MG63 (cell line): ENCODE data around the gene SCLY. TPM values are rescaled to one million over a fixed set of nuclear protein-coding genes. Genes with fewer than 3 reads are reported as not detected.
A peak's percentile ranks its signal among the peaks of the same experiment; 100 is the strongest.

Source experiments
- DNase-seq: peaks from one replicate; pipeline ENCODE4 v3.0.0-alpha.2; 2020
- H3K27me3 ChIP-seq: fragments of 250-450 bp; sonication (Bioruptor Pico); 2 replicates; pipeline ENCODE4 v1.5.1; 2020; ENCODE audit warnings: mild to moderate bottlenecking, moderate library complexity
- H3K36me3 ChIP-seq: fragments of 250-450 bp; sonication (Bioruptor Pico); 2 replicates; pipeline ENCODE4 v1.5.1; 2020; ENCODE audit warnings: mild to moderate bottlenecking, moderate library complexity
- H3K4me3 ChIP-seq: fragments of 250-450 bp; sonication (Bioruptor Pico); 2 replicates; pipeline ENCODE4 v1.5.1; 2020; ENCODE audit warnings: mild to moderate bottlenecking, moderate library complexity
- H3K9me3 ChIP-seq: fragments of 250-450 bp; sonication (Bioruptor Pico); 2 replicates; pipeline ENCODE4 v1.5.1; 2020; ENCODE audit warnings: mild to moderate bottlenecking, moderate library complexity
- total RNA-seq: library from RNA; depleted of rRNA; stranded (reverse); fragments of >200 nt; shearing (Covaris generic); gene quantifications from 2 replicates; pipeline ENCODE4 v1.2.3, GENCODE V29; 2014; ENCODE audit warnings: low replicate concordance

SCLY gene
- total RNA-seq, 1 experiment from 2014 or later: 19.0 TPM

DNA sequence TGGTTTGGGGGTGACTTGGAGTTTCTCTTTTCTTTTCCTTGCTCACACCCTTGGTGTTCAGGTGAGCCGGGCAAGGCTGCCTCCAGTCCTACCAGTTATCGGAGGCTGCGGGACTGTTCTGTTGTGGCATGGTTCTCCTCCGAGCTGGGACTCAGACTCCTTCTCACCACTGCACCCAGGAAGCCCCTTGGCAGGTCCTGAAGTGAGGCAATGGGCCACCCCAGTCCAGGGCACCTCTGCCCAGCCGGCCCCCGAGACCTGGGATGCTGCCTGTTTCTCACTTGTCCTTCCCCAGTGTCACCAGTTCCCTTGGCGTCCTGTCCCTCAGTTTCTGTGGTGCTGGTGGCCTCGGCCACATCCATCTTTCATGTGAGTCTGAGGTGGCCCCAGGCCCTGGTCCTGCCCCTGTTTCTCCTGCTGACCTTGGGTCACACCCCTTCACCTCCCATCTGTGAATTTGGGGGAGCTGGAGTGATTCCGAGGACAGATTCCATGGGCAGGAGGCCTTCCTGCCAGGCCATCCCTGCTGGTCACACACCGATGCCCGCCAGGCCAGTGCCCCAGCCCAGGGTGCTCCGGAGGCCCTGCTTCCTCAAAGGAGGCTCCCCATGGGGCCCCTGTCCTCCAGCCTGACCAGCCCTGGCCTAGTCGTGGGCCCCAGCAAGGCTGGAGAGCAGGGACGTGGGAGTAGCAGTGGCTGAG is 71.1 kb downstream of the SCLY start:
- Histone ChIP-seq H3K4me3 (no peak overlapping the region), H3K36me3 (no peaks in the 10 kb centered on the region), H3K9me3 (no peaks in the 10 kb centered on the region), H3K27me3 (no peaks in the 10 kb centered on the region)
- DNase-seq: no peak

DNA sequence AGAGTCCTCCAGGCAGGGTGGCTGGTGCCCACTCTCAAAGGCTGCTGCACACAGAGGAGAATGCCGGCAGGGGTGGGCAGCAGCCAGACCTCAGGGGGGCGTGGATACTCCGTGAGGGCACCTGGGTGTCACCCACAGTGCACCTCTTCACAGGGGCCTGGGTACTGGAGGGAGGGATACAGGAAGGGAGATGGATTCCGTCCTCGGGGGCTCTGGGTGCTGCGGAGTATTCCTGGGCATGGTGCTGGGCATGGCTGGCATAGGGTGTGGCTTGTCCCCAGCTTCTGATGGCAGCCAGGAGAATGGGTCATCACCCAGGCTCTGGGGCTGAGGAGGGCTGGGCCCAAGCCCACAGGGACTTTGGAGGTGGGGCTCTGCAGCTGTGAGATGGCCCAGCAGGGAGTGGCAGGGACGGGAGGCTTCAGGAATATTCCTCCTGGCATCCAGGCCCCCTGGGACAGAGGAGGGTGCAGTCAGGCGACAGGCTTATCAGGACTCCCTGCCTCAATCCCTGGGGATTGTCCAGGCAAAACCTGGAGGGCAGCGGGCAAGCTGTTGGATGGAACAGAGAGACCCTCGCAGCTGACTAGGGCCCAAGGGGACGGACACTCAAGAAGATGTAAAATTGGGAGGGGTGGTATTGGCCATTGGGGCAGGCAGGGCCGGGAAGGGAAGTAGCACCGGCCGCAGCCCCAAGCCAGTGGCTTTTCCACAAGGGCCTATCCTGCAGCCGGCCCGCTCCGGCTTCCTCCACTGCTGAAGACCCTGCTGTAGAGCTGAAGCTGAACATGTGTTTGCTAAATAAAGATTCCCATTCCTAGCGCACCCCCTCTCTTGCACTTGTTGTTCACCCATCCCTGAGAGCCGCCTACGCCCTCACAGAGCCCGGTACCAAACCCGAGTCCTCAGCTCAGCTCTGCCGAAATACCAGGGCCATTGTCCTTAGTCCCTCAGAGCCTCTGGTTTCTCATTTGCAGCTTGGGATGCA is 72.0 kb downstream of the SCLY start:
- Histone ChIP-seq H3K36me3 (no peaks in the 10 kb centered on the region), H3K4me3 (no peak overlapping the region), H3K27me3 (no peaks in the 10 kb centered on the region), H3K9me3 (no peaks in the 10 kb centered on the region)
- DNase-seq: no peak

DNA sequence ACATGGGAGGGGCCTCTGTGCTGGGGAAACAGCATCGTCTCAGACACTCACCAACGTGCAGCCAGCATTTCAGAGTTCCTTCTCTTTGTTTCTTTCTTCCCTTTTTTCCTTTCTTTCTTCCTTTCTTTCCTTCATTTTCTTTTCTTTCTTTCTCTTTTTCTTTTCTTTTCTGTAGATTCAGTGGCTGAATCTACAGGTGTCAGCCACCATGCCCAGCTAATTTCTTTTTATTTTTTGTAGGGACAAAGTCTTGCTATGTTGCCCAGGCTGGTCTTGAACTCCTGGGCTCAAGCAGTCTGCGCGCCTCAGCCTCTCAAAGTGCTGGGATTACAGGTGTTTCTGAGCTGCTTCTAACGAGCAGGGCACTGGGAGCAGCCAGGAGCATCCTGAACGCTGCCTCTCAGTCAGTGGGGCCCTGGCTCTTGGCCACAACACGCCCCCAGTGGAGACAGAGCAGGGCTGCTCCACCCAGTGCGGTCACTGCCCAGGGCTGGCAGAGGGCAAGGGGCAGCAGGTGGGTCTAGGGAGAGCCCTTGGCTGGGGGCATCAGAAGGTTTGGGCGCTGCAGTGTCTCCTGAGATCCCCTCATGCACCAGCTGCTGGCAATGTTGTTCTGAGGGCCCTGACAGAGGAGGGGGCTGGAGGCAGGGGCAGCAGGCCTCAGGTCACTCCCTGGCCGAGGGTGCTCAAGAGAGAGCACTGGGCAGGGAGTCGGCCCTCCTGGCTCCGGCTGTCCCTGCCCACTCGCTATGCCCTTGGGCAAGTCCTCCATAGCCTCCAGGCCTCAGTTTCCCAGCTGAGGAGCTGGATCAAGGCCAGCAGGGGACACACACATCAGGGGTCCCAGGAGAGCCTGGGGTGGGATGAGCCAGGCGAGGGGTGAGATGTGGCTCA is 72.9 kb downstream of the SCLY start:
- no peak for DNase-seq
- Histone ChIP-seq H3K36me3 (no peaks in the 10 kb centered on the region), H3K4me3 (no peak overlapping the region), H3K27me3 (no peaks in the 10 kb centered on the region), H3K9me3 (no peaks in the 10 kb centered on the region)

DNA sequence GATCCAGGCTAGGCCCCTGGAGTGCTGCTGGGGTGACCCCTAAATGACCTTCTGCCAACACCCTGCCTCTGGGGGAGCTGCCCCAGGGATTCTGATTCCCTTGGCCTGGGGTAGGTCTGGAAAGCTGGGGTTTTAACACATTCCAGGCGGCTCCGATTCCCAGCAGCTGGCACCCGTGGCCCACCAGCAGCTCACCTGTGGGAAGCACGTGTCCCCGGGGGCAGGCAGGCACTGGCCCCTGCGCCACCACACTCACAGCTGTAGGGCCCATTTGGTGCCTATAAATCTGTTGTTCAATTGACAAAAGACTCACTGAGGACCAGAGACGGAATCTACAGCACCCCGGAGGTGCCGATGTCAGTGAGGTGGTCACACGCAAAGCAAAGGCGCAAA is 73.6 kb downstream of the SCLY start:
- H3K27me3 ChIP-seq: no peaks in the 10 kb centered on the region
- no peak for DNase-seq
- no peaks in the 10 kb centered on the region for H3K9me3 ChIP-seq

DNA sequence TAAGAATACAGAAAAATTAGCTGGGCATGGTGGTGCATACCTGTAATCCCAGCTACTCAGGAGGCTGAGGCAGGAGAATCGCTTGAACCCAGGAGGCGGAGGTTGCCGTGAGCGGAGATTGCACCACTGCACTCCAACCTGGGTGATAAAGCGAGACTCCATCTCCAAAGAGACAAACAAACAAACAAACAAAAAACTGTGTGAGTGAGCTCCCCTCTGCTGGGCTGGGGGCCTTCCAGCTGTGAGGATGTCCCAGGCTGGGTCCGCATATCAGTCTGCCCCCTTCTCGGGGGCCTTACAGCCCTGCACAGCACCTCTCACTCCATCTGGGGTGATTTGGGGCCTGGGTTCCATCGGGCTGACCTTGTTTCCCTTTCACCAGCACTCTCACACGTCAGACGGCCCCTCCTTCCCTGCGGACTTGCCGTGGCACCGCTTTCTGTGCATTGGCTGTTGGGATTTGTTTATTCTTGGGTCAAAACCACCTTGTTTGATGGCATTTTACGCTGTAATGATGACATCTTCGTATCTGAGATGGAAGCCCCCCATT is 74.9 kb downstream of the SCLY start:
- H3K4me3 ChIP-seq: no peak overlapping the region
- DNase-seq: no peak
- H3K27me3 ChIP-seq: no peaks in the 10 kb centered on the region
- no peaks in the 10 kb centered on the region for H3K36me3 ChIP-seq
- H3K9me3 ChIP-seq: no peaks in the 10 kb centered on the region

More for the DNA sequence above, 73.6 kb downstream of the SCLY start:
- no peaks in the 10 kb centered on the region for H3K36me3 ChIP-seq
- no peak overlapping the region for H3K4me3 ChIP-seq

DNA sequence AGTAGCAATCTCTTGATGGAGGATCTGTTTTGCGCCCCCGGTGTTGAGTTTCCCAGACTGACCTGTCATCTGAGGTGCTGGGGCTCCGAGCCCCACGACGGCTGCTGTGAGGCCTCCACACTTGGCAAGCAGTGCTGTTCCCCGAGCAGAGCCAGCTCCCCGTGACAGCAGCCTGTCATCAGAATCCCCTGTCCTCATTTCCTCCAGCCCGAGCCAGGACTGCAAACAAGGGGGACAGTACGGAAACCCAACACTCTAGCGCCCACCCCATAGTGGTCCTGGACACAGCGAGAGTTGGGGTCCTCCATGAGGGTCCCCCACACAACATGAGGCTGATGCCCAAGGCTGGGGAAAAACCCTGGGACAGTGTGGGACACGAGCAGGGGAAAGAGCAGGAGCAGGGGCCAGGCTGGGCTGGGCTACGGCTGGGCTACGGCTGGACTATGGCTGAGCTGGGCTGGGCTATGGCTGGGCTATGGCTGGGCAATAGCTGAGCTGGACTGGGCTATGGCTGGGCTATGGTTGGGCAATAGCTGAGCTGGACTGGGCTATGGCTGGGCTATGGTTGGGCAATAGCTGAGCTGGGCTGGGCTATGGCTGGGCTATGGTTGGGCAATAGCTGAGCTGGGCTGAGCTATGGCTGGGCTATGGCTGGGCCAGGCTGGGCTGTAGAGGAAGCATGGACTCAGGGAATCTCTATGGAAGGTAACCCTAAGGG is 76.2 kb downstream of the SCLY start:
- H3K4me3 ChIP-seq: no peak overlapping the region
- no peaks in the 10 kb centered on the region for H3K9me3 ChIP-seq
- H3K27me3 ChIP-seq: no peaks in the 10 kb centered on the region
- peak; percentile 73 for DNase-seq
- H3K36me3 ChIP-seq: no peaks in the 10 kb centered on the region

DNA sequence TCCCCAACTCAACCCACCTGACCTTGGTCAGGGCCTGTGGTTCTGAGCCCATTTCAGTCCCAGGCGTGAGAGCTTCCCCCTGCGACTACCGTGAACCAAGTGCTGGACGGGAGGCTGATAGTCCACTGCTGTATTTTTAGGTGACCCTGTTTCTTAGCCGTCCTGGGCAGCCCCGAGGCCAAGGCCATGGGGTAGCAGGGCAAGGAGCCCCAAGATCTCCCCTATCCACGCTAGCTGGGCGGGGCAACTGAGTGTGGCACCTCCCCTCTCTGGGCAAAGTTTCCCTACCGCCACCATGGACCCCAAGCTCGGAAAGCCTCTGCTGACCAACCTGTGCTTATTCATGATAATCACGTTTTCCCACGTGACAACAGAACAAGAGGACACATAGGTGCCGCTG is 77.1 kb downstream of the SCLY start:
- H3K4me3 ChIP-seq: no peak overlapping the region
- H3K27me3 ChIP-seq: no peaks in the 10 kb centered on the region
- DNase-seq: no peak
- no peaks in the 10 kb centered on the region for H3K36me3 ChIP-seq
- no peaks in the 10 kb centered on the region for H3K9me3 ChIP-seq

DNA sequence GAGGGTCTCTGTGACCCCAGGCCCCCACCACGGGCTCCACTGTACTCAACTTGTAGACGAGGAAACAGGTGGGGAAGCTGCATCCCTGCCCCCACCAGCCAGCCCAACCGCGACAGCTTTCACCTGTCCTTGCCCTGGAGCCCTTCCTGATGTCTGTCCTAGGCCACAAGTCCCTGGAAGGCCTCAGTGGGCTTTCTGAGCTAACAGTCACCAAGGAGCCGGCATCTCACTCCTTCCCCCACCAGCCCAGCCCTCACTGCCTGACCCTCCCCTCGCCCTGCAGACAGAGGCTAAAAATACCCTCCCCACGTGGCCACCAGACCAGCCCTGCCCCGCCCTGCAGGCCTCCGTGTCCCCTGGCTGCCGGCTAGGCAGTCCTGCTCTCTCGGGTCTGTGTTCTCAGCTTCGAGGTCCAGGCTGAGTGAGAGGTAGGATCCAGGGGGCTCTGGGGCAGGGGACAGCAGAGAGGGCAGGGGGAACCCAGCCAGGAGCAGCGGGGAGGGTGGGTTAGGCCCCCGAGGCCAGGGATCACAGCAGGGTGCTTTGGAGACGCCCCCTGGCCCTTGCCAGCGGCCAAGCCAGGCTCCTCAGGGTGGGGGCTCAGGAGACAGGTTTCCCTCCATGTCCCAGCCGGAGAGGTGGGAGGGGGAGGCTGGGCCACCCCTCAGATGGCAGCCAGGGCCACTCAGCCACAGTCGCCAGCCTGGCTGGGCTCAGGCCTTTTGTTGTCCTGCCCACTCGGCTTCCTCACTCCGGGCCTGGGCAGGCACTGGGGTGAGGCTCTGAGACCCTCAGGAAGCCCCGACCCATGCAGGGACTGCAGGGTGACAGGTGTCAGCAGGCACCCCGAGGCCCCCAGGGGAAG is 77.8 kb downstream of the SCLY start, which contains the start of gene KLHL30:
KLHL30 (plus strand) TSS at position 338 of the 865 bp plus-strand sequence. CDS start 2,087 bp downstream, outside the sequence.
- DNase-seq: no peak
- Histone ChIP-seq H3K4me3 (no peak within 1 kb of the TSS), H3K9me3 (no peaks in the 10 kb centered on the region), H3K36me3 (no peaks in the 10 kb centered on the region), H3K27me3 (no peaks in the 10 kb centered on the region)

DNA sequence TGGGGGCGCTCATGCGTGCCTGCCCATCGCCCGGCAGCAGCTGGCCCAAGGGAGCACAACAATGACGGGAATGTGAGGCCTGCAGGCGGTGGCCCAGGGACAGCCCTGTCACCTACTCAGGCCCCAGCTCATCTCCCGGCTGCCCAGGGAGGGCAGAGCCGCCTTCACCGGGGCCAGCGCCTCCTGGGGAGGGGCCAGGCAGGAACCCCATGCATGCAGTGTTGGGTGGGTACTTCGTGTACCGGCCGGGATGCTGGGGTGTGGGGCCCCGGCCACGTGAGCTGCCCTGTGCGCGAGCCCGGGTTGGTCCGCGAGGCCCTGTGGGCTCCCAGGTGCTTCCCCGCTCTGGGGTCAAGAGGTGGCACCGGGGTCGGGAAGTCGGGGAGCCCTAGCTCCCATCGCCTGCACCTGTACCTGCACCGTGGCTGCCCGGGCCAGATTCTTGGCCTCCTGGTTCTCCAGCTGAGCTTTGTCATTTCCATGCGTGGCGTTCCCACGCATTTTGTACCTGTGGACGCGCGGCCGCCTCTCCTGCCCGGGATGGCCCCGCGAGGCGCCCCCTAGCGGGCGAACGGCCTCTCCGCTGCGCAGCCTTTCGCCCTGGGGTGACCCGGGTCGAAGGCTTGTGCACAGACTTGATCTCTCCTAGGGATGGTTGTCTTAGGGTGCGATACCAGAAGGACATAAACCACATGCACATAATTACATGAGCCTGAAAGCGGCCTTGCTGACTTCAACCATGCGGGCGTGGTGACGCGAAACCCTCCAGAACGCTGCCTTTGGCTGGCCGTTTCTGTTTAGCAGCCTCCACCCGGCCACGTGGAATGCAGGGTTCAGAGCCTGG is 78.6 kb downstream of the SCLY start:
- no peaks in the 10 kb centered on the region for H3K9me3 ChIP-seq
- H3K36me3 ChIP-seq: no peaks in the 10 kb centered on the region
- DNase-seq: no peak
- H3K4me3 ChIP-seq: no peak overlapping the region
- H3K27me3 ChIP-seq: no peaks in the 10 kb centered on the region

DNA sequence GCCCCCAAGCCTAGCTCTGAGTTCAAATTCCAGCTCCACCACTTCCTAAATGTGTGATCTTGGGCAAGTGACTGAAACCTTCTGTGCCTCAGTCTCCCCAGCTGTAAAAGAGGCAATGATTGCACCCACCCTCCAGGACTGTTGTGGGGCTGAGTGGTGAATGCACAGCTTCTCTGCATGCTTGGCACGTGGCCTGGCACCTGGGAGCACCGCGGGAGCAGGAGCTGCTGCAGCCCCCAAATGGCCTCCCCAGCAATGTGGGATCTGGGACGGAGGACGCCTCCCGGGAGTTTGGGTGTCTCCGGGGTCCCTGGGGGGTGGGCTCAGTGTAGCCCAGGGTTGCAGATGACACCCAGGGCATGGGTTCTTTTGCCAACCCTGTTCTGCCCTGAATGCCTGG is 79.2 kb downstream of the SCLY start:
- H3K9me3 ChIP-seq: no peaks in the 10 kb centered on the region
- no peak for DNase-seq
- H3K4me3 ChIP-seq: no peak overlapping the region
- no peaks in the 10 kb centered on the region for H3K36me3 ChIP-seq
- H3K27me3 ChIP-seq: no peaks in the 10 kb centered on the region

DNA sequence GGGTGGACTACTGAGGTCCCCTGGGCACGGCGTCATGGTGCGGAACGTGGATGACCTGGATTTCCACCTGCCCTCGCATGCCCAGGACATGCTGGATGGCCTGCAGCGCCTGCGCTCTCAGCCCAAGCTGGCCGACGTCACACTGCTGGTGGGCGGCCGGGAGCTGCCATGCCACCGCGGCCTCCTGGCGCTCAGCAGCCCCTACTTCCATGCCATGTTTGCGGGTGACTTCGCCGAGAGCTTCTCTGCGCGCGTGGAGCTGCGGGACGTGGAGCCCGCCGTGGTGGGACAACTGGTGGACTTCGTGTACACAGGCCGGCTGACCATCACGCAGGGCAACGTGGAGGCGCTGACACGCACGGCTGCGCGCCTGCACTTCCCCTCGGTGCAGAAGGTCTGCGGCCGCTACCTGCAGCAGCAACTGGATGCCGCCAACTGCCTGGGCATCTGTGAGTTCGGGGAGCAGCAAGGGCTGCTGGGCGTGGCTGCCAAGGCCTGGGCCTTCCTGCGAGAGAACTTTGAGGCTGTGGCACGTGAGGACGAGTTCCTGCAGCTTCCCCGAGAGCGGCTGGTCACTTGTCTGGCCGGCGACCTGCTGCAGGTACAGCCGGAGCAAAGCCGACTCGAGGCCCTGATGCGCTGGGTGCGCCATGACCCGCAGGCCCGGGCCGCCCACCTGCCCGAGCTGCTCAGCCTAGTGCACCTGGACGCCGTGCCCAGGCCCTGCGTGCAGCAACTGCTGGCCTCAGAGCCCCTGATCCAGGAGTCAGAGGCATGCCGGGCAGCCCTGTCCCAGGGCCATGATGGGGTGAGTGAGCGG is 80.1 kb downstream of the SCLY start:
- H3K9me3 ChIP-seq: no peaks in the 10 kb centered on the region
- no peak for DNase-seq
- no peaks in the 10 kb centered on the region for H3K27me3 ChIP-seq
- no peaks in the 10 kb centered on the region for H3K36me3 ChIP-seq
- H3K4me3 ChIP-seq: no peak overlapping the region

DNA sequence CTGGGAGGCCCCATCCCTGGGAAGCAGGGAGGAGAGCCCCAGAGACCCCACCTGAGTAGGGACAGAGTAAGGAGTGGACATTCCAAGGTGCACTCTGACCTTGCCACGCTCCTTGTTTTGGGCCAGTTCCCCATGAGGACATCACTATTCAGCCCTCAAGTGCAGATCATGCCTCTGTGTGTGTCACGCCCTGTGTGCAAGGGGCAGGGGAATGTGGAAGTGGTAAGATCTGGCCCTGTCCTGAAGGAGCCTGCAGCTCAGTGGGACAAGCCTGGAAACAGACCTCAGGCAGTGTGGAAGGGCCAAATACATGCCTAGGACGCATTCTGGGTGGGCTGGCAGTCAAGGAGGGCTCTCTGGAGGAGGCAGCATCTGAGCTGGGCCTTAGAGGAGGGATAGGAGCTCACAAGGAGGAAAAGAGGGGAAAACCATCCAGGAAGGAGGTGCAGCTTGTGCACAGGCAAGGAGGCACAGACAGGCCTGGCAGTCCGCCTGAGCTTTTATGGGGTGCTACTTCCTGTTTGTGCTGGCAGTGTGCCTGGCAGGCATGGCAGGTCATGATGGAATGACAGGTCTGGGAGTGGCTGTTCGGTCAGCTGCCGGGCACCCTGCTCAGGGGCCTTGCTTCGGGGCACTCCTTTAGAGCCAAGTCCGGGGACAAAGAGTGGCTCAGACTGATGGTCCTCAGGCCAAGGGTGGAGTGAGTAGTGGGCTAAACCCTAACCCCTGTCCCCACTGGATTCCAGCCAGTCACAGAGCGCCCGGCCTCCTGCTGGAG is 80.9 kb downstream of the SCLY start:
- Histone ChIP-seq H3K4me3 (no peak overlapping the region), H3K9me3 (no peaks in the 10 kb centered on the region), H3K36me3 (no peaks in the 10 kb centered on the region), H3K27me3 (no peaks in the 10 kb centered on the region)
- peak; percentile 74 for DNase-seq
